BJ (cell line): ENCODE data around the gene ZPLD1. TPM values are rescaled to one million over a fixed set of nuclear protein-coding genes. Genes with fewer than 3 reads are reported as not detected.

Experiments
- CTCF ChIA-PET: fragments of 350-600 bp; formaldehyde crosslinking; extraction: SDS; loops from one replicate; lab custom pipeline; 2021; ENCODE audit warnings: antibody characterized with exemption, inconsistent platforms; lab: Yijun Ruan, JAX
- POLR2A ChIA-PET: fragments of 300-600 bp; sonication (Branson Sonifier 250); formaldehyde crosslinking; extraction: SDS; loops from one replicate; lab custom pipeline; 2021; ENCODE audit warnings: antibody characterized with exemption; lab: Charles Lee
- DNase-seq: peaks from one replicate; pipeline ENCODE4 v3.0.0-alpha.2; 2011; ENCODE audit warnings: low read depth
- H3K27me3 ChIP-seq: 2 replicates; pipeline ENCODE4 v1.6.0; 2011; ENCODE audit warnings: low read length; ENCODE audit not compliant: control insufficient read depth, insufficient read depth
- H3K36me3 ChIP-seq: 2 replicates; pipeline ENCODE4 v1.5.1; 2011; ENCODE audit warnings: low read length; ENCODE audit not compliant: control insufficient read depth, insufficient read depth
- H3K4me3 ChIP-seq: 2 replicates; pipeline ENCODE4 v1.5.1; 2011; ENCODE audit warnings: low read depth, mild to moderate bottlenecking, control low read depth, low read length
- polyA minus RNA-seq: library from RNA; depleted of rRNA, polyadenylated mRNA; stranded (reverse); fragments of >200 nt; gene quantifications from 2 replicates; pipeline ENCODE4 v1.2.3, GENCODE V29; 2011; rRNA and poly(A)+ RNA removed
- polyA plus RNA-seq: library from polyadenylated mRNA; depleted of rRNA; stranded (reverse); fragments of >200 nt; gene quantifications from 2 replicates; pipeline ENCODE4 v1.2.3, GENCODE V29; 2011; rRNA removed
- TF ChIP-seq, protein P1 (sequence below): IDR thresholded peaks from 2 replicates; pipeline ENCODE4 v1.5.1; 2011; ENCODE audit warnings: low read depth, mild to moderate bottlenecking, control low read depth, inconsistent platforms, low read length, moderate library complexity; ENCODE audit not compliant: insufficient read depth

ZPLD1 gene
- polyA plus RNA-seq = 0.05 TPM in 1 of 2 replicates, not detected in the other
- polyA minus RNA-seq = 0.09 TPM in 1 of 2 replicates, not detected in the other

DNA sequence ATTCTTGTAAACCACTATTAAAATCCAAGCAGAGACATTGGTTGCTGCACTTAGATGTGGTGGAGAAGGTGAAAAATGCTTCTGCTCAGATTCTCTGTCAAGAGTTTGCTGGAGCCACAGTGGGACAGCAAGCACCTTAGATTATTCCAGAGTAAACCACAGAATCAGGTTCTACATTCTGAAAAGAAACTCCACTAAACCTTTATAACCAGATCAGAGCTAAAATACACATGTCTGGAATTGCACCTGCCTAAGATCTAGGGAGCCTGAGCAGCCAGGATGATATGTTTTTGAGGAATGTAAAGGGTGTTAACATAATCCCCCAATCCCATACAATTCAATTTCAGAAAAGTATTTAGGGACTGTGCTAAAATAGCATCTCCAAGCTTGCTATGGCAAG lies at the start of gene ZPLD1:
Gene ZPLD1, plus strand, starts transcription at position 301 of the 400 bp plus-strand sequence. CDS start 3,473 bp downstream, outside the sequence.
- H3K27me3 ChIP-seq = no peaks in the 10 kb centered on the region
- DNase-seq = no peak
- no peak within 1 kb of the TSS for H3K4me3 ChIP-seq
- ChIA-PET POLR2A (no interaction called here), CTCF (no interaction called here)
- TF ChIP-seq, protein P1, sequence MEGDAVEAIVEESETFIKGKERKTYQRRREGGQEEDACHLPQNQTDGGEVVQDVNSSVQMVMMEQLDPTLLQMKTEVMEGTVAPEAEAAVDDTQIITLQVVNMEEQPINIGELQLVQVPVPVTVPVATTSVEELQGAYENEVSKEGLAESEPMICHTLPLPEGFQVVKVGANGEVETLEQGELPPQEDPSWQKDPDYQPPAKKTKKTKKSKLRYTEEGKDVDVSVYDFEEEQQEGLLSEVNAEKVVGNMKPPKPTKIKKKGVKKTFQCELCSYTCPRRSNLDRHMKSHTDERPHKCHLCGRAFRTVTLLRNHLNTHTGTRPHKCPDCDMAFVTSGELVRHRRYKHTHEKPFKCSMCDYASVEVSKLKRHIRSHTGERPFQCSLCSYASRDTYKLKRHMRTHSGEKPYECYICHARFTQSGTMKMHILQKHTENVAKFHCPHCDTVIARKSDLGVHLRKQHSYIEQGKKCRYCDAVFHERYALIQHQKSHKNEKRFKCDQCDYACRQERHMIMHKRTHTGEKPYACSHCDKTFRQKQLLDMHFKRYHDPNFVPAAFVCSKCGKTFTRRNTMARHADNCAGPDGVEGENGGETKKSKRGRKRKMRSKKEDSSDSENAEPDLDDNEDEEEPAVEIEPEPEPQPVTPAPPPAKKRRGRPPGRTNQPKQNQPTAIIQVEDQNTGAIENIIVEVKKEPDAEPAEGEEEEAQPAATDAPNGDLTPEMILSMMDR = no peak
- no peaks in the 10 kb centered on the region for H3K36me3 ChIP-seq

DNA sequence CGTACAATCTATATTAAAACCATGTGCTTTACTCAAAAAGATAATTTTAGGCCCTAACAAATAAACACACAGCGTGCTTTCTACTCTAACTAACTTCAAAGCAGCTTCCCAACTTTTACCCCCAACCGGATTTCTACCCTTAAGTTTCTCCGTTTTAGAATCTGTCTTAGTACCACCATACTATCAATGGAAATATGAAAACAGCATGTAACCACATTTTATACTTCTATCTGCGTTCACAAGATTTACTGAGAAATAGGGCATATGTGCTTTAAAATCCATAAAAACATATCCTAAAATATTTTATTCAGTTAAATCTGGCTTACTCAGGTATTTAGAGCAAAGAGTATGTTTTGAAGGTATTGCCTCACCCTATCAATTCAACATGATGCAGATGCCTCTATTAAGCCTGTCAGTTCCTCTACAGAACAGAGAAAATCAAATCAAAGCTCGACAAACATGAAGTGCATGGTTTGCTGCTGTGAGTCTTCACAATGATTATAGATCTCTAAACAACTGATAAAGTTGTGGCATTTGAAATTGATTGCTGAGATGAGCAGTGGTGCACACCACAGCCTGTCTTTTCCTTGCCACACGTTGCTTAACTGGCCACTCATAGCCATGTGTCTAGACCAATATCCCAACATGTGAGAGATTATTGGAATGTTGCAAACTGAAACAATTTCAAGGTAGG lies 44.5 kb upstream of the ZPLD1 start:
- TF ChIP-seq, protein P1 = no peak
- H3K36me3 ChIP-seq = no peaks in the 10 kb centered on the region
- no peak overlapping the region for H3K4me3 ChIP-seq
- DNase-seq = no peak
- H3K27me3 ChIP-seq = no peaks in the 10 kb centered on the region
- POLR2A ChIA-PET = no interaction called here
- CTCF ChIA-PET = no interaction called here

DNA sequence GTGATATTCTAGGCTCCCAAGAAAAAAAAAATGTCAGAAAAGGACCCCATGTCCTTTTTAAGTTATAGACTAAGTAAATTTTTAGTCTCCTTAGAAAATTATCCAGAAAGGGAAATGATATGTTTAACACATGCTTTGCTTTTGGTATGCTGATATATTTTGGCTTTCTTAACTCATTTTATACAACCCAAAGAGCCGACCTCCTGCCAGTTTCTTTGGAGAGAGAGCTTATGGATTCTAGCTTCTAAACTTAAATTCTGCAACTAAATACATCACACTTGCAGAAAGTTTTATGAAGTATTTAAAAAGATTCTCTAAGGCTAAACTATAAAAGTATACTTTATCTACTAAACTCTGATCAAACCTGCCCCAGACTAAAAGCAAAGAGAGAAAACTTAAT lies 43.9 kb upstream of the ZPLD1 start:
- DNase-seq = no peak
- POLR2A ChIA-PET = no interaction called here
- Histone ChIP-seq H3K36me3 (no peaks in the 10 kb centered on the region), H3K27me3 (no peaks in the 10 kb centered on the region), H3K4me3 (no peak overlapping the region)
- CTCF ChIA-PET = no interaction called here
- TF ChIP-seq, protein P1 = no peak

DNA sequence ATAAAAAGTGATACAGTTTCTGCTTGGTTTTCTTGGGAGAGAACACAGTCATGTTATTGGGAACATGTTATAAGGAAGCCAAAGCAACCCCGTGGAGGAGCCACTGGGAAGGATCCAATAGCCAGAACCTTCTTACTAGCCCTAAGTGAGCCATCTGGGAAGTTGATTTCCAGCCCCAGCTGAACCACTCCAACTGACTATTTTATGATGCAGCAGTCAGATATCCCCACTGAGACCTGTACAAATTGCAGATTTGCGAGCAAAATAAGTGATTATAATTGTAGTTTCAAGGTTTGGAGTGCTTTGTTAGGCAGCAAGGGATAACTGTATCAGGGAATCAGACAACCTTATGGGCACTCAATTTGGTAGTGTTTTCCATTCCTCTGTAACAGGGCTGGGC lies 43.3 kb upstream of the ZPLD1 start:
- Histone ChIP-seq H3K4me3 (no peak overlapping the region), H3K36me3 (no peaks in the 10 kb centered on the region), H3K27me3 (no peaks in the 10 kb centered on the region)
- ChIA-PET POLR2A (no interaction called here), CTCF (no interaction called here)
- DNase-seq = no peak
- TF ChIP-seq, protein P1 = no peak

DNA sequence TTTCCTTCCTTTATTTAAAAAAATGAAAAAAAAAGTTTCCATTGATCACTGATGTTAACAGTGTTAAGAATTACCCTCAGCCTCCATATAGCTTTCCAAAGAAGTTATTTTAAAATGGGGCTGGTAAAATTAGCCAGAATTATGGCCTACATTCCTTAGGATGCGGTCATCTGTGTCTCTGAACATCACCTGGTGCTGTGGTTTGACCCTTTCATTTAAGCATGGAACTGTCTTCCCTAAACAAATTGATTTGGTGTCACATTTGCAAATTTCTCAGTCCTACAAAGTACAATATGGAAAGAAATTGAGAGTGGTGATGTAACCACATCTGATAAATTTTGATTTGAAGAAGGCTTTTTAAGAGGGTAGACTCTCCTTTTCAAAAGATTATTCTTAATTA lies 40.3 kb upstream of the ZPLD1 start:
- no peak for DNase-seq
- ChIA-PET POLR2A (no interaction called here), CTCF (no interaction called here)
- Histone ChIP-seq H3K36me3 (no peaks in the 10 kb centered on the region), H3K27me3 (no peaks in the 10 kb centered on the region), H3K4me3 (no peak overlapping the region)
- TF ChIP-seq, protein P1 = no peak
